ENCODE results near the gene DLD.
"Not testable (repeated sequence)": the region's sequence is repeated elsewhere in the genome, so short reads cannot be mapped to it uniquely, and the experiment has no call there.

Gene DLD

GRCh38 chr7:107917763-107918651 is 27.0 kb downstream of the DLD start:
- DNase-seq: no peak

GRCh38 chr7:107918948-107919347 is 28.0 kb downstream of the DLD start:
- DNase-seq: no peak

GRCh38 chr7:107920048-107920772 is 29.2 kb downstream of the DLD start:
- no peak for DNase-seq

- not testable (repeated sequence) for DNase-seq
These were observed 30.8 kb downstream of the DLD start for GRCh38 chr7:107921826-107922225.

- no peak for DNase-seq
These were observed 31.9 kb downstream of the DLD start for GRCh38 chr7:107922886-107923285.

- DNase-seq: no peak
These were observed 34.0 kb downstream of the DLD start for GRCh38 chr7:107924841-107925504.

- DNase-seq: no peak
These were observed 35.5 kb downstream of the DLD start for GRCh38 chr7:107926481-107926880.

GRCh38 chr7:107931740-107932515 is 40.9 kb downstream of the DLD start:
- DNase-seq: no peak

- no peak for DNase-seq
These were observed 41.8 kb downstream of the DLD start for GRCh38 chr7:107932805-107933204.

- DNase-seq: no peak
These were observed 42.5 kb downstream of the DLD start for GRCh38 chr7:107933386-107934013.

- no peak for DNase-seq
These were observed 44.2 kb downstream of the DLD start for GRCh38 chr7:107934991-107935770.

GRCh38 chr7:107936312-107936711 is 45.3 kb downstream of the DLD start:
- DNase-seq: no peak

- DNase-seq: no peak
These were observed 46.5 kb downstream of the DLD start for GRCh38 chr7:107937531-107937930.

GRCh38 chr7:107938456-107939250 is 47.7 kb downstream of the DLD start:
- no peak for DNase-seq

GRCh38 chr7:107939573-107940489 is 48.8 kb downstream of the DLD start:
- no peak for DNase-seq

- DNase-seq: no peak
These were observed 50.0 kb downstream of the DLD start for GRCh38 chr7:107940951-107941350.

GRCh38 chr7:107943018-107943417 is 52.0 kb downstream of the DLD start:
- DNase-seq: no peak

GRCh38 chr7:107944411-107945169 is 53.6 kb downstream of the DLD start:
- DNase-seq: no peak

- no peak for DNase-seq
These were observed 54.3 kb downstream of the DLD start for GRCh38 chr7:107945332-107945731.

Data from NCI-H187 treated with DMSO at 0.1 percent for 48 hours (cell line).